ENCODE measurements around the gene BMP7.
"Not testable (repeated sequence)": the region's sequence is repeated elsewhere in the genome, so short reads cannot be mapped to it uniquely, and the experiment has no call there.

BMP7 gene

DNA sequence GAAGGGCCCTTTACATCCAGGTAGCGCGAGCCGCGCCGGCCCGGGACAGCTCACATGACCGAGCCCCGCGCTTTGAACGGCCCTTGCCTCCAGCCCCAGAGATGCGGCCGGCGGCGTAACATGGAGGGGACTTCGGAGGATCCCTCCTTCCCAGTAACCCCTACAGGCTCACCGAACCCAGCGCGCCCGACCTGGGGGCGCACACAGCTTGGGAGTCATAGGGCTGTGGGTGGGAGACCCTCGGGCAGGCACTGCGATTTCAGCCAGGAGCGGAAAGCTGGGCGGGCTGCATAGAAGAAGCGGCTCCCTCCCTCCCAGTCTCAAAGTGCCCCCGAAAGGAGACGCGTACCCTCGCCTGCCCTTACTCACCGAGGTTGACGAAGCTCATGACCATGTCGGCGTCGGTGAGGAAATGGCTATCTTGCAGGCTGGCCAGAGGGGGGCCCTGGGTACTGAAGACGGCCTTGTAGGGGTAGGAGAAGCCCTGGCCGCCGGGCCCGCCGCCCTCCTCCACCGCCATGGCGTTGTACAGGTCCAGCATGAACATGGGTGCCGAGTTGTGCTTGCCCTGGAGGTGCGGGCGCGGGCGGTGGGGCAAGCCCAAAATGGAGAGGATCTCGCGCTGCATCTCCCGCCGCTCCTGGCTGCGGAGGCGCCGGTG, 975 bp downstream of the BMP7 start:
- DNase-seq (ENCODE audit: low read depth): no peak

DNA sequence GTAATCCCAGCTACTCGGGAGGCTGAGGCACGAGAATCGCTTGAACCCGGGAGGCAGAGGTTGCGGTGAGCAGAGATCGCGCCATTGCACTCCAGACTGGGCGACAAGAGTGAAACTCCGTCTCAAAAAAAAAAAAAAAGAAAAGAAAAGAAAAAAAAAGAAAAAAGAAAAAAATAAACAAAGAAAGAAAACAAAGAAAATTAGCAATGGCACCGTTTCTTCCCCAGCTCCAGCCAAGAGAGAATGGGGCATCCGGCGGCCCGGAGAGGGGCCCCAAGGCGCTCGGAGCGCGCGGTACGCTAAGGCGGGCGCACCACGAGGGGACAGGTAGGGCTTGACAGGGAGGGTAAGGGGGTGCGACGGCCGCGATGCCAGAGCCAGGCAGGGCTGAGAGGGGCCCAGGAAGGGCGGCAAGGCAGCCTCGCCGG, 1.5 kb downstream of the BMP7 start:
- DNase-seq (ENCODE audit: low read depth): not testable (repeated sequence)

DNA sequence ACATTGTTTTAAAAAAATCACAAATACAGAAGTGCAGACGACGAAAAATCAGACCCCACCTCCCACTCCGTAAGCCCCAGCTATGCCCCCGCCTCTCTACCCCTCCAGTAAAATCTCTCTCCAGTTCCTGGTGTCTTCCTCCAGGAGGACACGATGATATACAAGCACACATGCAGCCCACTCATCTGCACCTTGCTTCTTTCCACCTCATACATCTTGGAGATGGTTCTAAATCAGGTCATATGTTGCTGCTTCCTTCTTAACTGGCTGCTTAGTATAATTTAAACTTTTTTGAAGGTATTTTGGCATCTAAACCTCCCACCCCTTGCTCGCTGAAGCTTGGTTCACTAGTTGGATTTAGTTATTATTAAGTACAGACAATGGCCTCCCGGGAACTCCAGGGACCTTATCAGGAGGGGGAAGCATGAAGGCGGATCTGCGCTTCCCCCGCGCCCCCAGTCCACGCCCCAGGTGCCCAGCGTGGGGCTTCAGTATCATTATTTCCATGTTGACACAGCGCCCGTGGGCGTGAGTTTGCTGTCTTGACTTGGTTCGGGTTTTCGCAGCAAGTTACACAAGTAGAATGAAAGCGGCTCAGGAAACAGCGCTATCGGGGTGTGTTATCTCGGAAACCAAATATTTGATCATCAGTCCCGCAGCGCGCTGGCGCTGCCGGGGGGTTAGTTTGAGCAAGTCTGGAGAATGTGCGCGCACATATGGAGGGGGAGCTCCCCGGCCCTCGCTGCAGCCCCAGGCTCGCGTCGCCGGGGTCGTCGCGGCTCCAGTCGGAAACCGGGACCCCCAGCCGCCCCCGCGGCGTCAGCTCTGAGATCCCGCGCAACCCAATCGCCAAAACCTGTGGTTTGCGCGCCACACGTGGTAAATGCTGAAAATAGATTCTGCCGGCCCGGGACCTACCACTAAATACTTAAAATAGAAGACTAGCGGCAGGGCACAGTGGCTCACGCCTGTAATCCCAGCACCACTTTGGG, 2.3 kb downstream of the BMP7 start:
- no peak for DNase-seq (ENCODE audit: low read depth)

DNA sequence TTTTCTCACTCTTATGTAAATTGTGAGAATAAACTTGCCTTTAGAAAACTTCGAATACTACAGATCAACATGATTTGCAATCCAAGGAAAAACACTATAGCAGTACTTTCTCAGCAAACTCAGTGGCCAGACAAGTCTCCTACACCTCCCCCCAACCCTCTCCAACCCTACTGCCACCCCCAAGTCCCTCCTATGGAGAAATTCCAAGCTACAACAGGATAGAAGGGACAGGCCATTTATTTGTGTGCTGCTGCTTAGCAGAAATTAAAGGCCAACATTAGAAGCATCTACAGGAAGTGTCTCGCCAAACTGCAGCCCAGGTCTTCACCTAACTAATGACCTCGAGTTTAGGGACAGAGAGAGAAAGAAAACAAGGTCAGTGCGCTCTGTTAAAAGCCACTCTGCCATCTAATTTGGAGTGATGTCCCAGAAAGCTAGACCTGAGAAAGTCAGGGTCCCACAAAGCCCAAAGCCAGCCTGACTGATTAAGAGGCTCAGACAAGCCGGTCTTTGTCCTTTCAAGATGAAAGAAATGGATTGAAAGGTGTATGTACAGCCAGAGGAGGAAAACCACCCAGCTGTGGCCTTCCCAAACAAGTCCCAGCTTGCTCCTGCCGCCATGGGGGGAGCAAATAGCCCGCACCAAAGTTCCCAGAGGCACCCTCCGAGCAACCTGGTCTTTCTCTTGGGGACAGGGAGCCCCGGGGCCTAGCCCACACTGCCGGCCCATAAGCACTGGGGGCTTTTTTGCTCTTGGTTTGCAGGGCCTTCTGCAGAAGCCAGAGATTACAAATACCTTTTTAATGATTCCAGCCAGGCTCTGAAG, 3.4 kb downstream of the BMP7 start:
- DNase-seq (ENCODE audit: low read depth): no peak

DNA sequence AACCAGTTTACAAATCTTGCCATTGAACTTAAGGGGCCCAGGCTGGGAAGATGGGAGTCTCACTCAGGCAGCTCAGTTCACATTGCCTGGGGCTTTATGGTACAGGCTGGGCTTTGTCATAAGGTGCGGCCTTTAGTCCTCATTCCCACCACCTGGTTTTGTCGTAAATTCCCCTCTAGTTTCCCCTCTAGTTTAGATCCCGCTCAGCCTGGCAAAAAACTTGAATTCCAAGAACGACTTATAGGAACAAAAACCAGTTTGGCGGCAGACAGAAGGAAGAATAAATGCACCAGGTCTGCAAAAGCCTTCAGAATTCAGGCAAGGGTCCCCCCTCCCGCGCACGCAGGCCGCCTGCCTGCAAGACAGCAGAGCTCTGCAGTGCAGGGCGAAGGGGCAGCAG, 4.1 kb downstream of the BMP7 start:
- DNase-seq (ENCODE audit: low read depth): no peak

DNA sequence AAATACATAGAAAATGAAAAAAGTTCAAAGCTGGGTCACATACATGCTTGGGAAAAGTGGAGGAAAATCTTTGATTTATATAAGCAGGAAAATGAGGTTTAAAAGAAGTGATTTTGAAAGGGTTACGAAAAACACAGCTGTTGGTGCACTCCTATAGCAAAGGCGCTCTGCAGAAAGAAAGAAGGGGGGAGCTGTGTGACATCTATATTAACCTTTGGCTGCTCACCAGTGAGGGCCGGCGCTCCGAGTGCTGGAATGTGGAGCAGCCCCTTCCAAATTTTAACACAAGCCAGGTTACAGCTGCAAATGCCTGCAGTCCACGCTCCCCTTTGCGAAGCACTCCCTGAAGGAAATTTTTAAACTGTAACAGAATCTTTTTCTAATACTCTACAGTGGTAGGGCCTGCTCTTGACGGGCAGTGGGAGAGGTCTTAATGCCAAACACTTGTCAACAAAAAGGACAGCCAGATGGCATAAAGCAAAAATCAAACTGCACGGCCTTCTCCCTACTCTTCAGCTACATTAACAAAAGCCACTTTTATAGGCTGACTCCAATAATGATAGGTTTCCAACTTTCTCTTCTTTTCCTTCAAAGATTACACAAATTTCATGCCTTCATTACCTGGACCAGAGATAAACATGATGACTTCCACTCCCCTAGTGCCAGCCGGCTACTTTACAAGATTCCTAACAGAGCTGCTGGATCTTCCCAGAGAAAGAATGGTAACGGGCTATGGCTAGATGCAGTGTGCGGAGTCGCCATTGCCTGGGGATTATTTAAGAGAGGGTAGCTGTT, 4.8 kb downstream of the BMP7 start:
- DNase-seq (ENCODE audit: low read depth): no peak

DNA sequence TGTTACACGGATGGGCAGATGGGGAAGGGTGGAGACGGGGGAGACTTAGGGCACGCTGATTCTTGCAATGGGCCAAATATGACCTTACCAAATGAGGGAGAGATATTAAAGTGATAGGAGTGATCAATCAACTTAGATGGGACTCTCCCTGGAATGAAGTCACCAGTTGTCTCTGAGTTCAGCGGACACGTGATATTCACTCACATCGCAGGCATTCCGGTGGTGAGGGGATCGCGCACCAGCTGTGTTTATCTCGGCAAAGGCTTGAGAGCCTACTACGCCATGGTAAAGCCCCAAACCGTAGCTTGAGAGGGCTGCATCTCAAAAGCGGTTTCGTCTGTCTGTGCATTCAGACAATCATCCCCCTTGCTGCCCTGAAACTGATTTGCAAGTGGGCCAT, 5.5 kb downstream of the BMP7 start:
- DNase-seq (ENCODE audit: low read depth): no peak

DNA sequence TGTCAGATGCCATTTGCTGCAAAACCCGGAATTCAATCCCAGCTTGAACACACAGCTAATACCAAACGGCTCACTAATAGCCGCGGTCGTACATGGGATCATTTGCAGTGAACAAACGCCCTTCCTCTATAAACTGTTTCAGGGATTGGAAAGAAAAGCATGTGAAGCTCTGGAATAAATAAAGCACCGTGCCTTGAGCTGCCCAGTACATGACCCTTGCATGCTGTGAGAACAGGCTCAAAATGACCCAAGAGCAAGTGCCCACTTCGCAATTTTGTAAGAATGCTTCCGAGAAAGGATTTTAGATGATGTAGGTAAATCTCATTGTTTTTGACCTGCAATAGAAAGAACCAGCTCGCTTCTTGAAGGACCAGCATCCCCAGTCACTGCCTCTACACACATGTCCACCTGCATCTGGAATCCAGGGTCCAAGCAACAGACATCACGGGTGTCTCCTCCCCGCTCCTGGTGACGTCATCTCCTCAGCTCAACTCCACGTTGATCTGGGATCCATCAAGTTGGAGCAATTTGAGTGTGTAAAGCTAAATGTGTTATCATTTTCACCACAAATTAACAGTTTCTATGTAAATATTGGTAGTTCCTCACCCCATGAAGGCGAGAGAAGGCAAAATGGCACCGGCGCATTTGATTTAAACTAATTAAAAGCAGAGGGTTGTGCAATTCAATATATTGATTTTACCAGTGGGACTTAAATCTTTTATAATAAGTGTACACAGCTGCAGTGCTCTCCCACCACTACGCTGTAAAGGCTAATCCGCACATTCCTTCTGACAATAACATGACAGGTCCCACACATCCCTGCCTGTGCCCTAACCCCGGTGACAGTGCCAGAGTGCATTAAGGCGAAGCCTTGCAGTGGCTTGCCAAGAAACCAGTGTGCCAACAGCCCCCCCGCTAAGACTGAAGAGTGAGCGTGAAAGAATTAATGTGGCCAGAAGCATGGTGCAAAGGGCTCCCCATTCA, 6.2 kb downstream of the BMP7 start:
- no peak for DNase-seq (ENCODE audit: low read depth)

DNA sequence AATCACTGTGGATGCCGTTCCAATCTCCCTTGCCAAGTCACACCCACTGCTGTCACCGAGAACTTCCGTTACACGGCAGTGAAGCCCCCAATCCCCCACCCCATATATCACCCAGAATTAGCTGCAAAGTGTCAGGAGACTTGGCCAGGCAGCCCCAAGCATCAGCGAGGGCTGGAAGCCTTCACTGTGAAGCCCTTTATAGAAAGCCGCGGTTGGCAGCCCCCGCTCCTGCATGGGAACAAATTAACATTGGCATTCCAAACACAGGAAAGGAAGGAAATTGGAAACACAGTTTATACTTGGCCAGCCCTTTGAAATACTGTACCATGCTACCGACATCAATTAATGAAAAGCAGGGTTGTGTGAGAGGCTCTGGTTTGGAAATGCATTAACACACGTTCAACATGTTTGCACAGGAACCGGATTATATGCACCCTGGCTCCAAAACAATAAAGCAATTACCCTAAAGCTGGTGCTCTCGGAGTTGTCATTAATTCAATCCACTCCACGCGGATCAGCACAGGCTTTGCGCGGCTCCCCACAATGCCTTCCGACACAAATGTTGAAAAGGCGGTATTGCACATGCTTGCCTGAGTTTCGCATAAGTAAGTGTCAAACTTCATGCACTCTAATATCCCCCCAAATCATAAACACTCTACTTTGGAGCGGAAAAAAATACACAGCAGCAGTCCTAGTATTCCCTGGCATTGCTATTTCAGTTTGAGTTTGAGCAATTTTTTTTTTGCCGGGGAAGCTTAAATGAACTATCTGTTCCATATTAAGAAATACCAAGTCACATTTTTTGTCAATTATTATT, 7.1 kb downstream of the BMP7 start:
- no peak for DNase-seq (ENCODE audit: low read depth)

DNA sequence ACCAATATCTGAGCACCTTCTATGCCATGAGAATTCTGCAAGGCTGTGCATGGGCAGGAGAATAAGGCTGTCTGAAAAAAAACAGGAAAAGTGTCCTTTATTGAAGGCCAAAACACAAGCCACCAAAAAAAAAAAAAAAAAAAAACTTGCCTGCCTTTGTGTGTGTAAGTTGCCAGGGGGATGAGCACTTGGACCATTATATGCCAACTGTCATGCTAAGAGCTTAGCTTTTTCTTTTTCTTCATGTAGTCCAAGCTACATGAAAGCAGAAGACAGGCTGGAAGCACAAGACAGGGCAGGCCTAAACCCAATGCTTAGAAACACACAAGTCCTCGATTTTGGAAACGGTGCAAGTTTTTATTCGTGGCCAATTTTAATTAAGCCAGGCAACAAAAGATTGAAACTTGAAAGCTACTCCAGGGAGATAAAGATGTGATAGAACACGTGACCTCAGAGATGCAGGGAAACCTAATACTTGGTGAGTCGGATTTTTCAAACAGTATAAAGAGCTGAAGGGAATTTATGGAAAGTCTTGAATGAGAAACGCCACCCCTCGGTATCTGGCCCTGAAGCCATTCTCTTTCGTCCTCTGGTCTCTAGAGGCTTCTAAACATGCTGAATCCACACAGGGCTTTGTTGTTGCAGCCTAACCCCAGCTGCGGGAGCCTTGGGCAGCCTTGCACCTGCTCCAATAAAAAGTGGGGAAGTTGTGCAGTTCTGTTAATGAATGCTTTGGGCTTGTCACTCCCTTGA, 8.6 kb downstream of the BMP7 start:
- no peak for DNase-seq (ENCODE audit: low read depth)

DNA sequence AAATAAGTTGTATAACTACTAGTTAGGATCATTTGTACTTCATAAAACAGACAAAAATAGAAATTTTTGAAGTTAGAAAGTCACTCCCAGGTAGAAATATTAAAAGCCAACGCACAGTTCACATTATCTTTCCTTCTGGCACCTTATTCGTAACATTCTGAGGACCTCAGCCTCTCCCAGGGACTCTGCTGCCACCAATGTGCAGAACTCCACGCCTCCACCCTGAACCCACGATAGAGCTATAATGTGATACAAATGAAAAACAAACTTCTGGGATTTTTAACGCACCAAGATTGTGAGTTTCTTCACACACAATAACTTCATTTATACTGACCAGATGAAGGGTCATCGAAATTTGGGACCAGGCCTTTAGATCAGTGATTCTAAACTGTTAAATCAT, 9.5 kb downstream of the BMP7 start:
- DNase-seq (ENCODE audit: low read depth): no peak

DNA sequence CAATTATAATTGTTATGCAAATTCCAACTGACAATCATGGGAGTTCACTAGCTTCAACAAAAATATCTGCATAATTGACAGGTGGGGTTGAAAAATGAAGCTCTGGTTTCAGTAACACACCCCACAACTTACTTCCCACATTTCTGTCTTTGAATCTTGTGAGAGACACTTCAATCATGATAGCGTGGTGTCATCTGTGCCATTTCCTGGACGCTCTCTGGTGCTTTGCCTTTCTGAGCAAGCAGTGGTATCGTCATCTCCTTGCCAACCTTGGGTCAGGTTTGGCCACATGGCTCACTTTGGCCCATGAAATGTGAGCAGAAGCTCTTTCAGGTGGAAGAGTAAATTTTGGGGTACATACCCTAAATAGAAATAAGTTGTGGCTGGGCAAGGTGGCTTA, 10.2 kb downstream of the BMP7 start:
- no peak for DNase-seq (ENCODE audit: low read depth)

DNA sequence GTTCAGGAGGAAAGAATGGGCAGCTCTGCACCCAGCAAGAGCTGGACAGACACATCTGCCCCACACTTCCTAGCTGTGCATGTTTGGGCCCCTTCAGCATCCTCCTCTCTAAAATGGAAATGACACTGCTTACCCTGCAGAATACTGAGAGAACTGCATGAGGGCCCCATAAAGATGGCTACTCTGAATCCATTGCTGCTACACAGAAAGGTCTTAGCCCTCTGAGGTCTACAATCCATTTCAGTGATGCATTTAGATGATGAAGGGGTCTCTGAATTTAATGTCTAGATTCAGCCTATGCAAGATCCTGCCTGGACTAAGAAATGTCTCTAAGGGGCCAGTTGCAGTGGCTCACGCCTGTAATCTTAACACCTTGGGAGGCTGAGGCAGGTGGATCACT, 11.3 kb downstream of the BMP7 start:
- no peak for DNase-seq (ENCODE audit: low read depth)

DNA sequence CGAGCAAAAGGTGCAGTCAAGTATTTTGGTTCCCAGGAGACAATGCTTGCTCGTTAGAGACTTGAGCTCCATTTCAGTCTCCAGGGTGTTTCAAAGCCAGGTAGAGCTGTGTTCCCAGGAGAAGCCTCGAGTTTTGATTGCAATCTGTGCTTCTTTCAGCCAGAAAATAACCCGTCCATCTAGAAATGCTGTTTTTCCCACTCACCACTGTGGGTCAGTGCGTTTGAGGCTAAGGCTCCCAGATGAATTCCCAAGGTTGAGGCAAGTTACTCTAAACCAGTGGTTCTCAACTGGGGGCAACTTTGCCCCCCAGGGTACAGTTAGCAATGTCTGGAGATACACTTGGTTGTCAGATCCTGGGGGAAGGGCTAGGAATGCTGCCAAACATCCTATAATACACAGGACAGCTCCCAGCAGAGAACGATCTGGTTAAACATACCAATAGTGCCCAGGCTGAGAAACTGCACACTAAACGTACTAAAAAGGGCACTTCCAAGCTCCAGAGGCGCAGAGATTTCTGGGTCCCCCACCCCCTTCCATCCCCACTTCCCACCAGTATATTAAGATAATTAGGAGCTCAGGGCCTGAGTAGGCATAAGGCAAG, 13.8 kb downstream of the BMP7 start:
- DNase-seq (ENCODE audit: low read depth): no peak

DNA sequence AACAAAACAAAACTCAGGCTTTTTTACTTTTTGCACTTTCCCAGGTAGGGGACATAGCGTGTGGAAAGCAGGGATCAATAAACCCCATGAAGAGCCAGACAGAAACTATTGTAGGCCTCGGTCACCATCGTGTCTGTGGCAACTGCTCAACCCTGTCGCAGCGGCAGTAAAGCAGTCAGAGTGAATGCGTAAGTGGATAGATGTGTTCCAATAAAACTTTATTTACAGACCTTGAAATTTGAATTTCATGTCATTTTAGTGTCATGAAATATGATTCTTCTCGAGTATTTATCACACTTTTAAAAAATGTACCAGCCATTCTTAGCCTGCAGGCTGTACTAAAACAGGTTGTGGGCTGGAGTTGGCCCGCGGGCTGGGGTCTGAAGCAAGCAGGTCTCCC, 14.5 kb downstream of the BMP7 start:
- no peak for DNase-seq (ENCODE audit: low read depth)

DNA sequence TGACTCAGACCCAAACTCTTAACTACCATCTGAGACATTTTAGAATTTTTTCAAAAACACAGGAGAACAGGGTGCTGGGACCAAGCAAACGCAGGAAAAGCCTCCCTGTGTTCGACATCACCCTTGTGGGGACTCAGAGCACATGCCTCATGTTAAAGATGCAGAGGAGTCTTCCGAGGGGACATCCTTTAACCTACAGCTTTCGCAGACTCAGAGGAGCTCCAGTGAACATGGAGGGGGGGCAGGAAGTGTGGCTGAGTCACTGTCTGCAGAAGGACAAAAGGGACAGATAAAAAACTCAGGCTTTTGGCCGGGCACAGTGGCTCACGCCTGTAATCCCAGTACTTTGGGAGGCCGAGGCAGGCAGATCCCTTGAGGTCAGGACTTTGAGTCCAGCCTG, 15.1 kb downstream of the BMP7 start:
- DNase-seq (ENCODE audit: low read depth): no peak

DNA sequence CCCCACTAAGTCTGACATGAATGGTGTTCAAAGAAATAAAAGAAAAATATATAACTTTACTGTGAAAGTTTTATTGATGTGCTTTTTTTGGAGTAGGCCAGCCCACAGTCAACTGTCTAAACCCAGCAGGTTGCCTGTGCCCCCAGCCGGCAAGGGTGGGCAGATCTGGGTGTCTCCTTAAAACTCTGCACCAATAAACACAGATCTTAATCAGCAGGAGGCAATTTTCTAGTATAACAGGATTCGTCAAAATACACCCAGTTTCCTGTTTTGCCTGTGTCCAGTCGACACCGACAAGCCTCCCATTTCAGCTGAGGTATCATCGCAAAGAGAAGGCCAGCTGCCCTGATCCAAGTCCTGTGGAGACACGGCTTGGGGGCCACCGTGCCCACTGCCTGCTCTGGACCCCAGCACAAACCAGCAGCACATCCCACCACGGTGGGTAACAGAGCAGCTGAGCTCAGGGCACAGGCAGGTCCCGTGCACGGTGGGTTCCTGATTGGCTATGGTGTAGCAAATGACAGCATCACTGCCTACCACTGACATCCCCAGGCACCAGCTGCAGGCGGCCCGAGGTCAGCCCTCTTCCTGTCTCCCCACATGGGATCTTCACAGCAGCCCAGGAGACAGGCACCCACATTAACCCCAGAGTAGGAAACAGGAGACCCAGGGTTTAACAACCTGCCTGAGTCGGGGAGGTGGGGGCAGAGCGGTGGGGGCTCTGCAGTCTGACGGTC, 15.7 kb downstream of the BMP7 start:
- no peak for DNase-seq (ENCODE audit: low read depth)

DNA sequence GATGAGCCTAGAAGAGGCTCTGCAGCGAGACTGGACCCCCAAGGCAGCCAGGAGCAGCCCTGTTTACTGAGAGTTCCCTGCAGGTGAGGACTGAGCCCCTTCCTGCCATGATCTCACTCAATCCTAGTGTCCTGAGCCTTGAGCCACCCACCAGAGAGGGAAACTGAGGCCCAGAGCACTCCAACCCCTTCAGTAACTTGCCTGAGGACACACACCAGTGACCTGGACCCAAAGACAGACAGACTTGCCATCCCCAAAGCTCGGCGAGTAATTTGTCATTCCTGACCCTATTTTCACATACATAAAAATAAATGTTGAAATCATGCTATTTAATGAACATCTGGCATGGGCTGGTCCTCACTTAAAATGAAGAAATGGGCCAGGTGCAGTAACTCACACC, 16.7 kb downstream of the BMP7 start:
- no peak for DNase-seq (ENCODE audit: low read depth)

Data from activated T-helper 1 cell treated with Interleukin-2 at 50 U/mL for 16 hours (primary cell).